SK-N-DZ (cell line): Measurements from ENCODE around the gene SIPA1L2. TPM values are rescaled to one million over a fixed set of nuclear protein-coding genes. Genes with fewer than 3 reads are reported as not detected.
A peak's percentile ranks its signal among the peaks of the same experiment; 100 is the strongest.

Source experiments
- DNase-seq: peaks from one replicate; pipeline ENCODE4 v3.0.0-alpha.2; 2015; ENCODE audit warnings: low spot score
- polyA plus RNA-seq, 2 experiments: library from polyadenylated mRNA; depleted of rRNA; stranded (reverse); fragments of >200 nt; gene quantifications; 2 replicates each; pipeline ENCODE4 v1.2.3, GENCODE V29; 2014

SIPA1L2 gene, protein sequence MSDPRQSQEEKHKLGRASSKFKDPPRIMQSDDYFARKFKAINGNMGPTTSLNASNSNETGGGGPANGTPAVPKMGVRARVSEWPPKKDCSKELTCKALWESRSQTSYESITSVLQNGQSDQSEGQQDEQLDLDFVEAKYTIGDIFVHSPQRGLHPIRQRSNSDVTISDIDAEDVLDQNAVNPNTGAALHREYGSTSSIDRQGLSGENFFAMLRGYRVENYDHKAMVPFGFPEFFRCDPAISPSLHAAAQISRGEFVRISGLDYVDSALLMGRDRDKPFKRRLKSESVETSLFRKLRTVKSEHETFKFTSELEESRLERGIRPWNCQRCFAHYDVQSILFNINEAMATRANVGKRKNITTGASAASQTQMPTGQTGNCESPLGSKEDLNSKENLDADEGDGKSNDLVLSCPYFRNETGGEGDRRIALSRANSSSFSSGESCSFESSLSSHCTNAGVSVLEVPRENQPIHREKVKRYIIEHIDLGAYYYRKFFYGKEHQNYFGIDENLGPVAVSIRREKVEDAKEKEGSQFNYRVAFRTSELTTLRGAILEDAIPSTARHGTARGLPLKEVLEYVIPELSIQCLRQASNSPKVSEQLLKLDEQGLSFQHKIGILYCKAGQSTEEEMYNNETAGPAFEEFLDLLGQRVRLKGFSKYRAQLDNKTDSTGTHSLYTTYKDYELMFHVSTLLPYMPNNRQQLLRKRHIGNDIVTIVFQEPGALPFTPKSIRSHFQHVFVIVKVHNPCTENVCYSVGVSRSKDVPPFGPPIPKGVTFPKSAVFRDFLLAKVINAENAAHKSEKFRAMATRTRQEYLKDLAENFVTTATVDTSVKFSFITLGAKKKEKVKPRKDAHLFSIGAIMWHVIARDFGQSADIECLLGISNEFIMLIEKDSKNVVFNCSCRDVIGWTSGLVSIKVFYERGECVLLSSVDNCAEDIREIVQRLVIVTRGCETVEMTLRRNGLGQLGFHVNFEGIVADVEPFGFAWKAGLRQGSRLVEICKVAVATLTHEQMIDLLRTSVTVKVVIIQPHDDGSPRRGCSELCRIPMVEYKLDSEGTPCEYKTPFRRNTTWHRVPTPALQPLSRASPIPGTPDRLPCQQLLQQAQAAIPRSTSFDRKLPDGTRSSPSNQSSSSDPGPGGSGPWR (N-terminal part only)
- polyA plus RNA-seq (2014; cell fraction: cytosol; rRNA removed) = 10.6 and 12.1 TPM in 2 replicates
- polyA plus RNA-seq (2014; cell fraction: nucleus; rRNA removed) = 12.2 and 15.1 TPM in 2 replicates

DNA sequence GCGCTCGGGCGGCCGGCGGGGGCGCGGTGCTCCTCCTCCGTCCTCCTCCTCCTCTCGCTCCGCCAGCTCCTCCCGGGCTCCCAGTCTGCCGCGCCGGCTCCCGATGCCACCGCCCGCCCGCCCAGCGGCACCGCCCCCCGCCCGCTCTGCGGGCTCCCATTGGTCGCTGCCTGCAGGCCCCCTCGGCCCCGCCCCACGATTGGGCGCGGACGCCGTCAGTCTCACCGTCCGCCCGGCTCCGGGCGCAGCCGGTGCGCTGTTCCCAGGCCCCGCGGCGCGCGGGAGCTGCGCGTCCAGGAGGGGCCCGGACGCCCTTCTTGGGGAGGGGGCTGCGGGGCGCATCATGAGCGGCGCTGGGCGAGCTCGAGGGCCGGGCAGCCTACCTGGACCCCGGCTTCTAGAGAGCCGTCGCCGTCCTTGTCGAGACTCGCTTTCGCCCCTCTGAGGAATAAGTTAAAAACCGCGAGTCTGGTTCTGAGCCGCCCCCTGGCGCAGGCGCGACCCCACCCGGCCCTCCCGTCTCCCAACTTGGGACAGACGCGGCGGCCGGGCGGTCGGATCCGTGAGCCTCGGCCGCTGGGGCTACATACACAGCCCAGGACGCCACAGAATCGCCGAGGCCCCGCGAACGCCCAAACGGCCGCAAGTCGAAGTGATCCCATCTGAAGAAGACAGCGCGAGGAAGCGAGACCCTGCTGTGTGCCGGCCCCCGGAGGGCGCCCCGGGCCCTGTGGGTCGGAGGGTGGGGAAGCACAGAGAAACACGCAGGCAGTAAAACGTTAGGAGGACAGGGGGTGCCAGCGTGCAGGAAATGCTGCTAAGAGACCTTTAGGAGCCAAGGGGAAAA is at the start of gene SIPA1L2:
Gene SIPA1L2, minus strand, starts transcription at position 87 of the 847 bp plus-strand sequence. CDS start 114,794 bp downstream, outside the sequence.
- DNase-seq = peak; percentile 92

DNA sequence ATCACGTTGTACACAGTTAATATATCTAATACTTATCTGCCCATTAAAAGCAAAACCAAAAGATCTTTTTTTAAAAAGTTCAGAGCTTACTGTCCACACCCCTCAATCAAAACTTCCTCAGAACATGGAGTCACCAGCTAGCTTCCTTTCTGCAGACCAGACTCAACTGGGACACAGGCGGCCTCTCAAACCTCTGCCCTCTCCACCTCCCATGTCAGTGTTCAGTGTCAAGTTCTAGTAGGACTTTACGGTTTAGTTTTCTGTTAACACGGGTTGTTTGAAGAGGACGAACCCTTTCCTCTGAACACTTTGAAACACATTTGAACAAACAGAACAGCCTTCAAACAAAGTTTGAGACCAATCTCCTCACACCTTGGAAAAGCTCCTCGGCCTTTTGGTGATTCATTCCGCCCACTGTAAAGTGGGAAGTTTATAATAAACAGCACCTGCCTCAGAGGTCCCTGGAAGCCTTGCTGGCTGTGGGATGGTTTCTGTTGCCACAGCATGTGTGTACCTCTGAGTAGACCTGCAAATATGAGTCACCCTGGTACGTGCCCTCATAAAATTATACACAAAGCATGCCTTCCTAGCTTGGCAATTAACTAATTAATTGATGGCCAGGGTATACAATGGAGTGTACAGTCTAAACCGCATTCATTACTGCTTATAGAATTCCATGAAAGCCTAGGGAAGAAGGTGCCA is 48.4 kb upstream of the SIPA1L2 start:
- no peak for DNase-seq

DNA sequence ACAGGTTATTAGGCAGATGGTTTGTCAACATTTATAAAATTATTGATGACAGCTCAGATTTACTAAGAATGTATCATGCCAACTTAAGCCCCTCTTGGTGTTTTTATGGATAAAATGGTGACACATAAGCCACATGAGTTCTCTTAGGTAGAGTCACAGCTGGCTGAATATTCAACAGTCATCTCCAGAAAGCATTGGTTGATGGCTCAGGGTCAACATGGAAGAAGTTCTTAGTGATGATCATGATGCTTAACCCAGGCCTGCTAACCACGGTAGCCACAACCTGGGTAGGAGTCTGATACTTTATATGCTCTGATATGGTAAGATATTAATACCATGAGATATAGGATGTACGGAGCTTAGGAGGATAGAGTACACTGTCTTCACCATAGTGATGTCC is 46.4 kb upstream of the SIPA1L2 start:
- no peak for DNase-seq

DNA sequence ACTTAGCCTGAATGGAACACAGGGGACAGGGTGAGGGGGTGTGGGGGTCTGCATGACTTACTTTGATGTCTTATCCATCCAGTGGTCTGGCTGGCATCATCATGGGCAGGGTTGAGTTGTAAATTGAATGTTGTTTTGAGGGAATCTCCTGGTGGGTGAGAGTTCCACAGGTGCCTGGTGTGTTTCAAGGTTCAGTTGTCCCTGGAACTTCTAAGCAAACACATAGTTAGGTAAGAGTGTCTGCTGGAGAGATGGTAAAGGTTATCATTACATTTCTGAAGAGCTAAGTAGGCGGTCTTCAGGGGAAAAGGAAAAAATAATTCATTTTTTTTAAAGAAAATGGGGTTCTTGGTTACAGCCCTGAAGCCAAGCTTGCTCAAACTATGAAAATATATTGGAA is 46.0 kb upstream of the SIPA1L2 start:
- no peak for DNase-seq

DNA sequence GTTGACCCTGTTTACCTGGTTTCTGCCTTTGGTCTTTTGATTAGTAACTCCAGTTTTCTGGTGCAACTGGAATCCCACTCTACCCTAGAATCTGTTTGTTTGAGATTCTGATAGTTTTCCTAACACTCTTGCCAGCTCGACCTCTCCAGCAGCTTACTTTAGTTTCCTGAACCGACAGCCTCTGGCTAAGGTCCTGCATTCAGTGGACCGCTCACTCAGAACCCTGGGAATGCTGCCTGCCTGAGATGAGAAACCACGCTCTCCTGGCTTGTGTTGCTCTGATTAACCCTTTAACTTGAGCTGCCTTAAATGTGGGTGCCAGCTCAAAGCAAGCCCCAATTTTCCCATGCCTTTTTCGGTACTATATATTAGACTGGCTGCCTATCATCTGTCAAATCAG is 45.3 kb upstream of the SIPA1L2 start:
- no peak for DNase-seq

DNA sequence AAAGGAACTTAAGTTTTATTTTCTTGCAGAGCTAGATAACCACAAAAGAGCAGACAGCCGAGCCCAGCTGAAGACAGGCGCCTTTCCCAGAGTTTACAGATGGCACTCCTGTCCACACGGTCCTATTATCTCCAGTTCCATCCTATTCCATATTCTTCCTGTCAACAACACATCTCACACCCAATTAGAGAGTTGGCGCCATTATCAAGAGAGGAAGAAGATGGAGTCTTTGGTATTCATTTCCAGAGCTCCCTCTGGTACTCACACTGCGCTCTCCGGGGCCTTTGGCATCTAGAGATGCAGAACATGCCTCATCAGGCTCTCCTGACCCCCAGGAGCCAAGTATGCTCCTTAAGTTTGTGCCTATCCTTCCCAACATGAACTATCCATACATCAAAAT is 43.3 kb upstream of the SIPA1L2 start:
- no peak for DNase-seq

DNA sequence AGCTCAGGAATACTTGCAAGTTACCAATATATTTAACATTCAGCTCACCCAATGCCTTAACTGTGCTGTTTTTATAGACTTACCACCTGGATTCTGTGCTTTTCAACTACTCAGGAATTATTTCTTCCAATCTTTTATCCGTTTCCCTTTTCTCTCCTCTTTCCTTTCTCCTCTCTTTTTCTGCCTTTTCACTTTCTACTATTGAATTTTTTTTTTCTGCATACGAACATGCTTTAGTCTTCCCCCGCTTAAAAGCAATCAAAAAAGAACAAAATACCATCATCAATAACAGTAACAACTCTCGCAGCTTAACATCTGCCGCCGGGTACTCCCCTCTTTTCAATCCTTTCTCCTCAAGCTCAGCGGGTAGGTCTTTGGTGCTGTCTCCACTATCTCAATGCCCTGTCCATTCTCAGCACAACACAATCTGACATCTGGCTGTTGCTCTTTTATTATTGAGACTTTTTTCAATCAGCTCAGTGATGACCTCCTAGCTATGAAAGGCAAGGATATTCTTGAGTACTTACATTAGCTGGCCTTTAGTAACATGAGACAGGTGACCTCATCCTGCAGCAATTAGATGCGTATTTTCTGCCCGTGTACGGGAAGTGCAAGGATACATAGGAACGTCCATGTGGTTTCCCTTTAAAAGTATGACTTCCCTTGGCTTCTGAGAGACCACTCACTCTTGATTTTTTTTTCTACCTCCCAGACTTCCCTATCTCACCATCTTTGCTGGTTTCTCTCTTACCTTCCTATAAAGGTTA is 40.2 kb upstream of the SIPA1L2 start:
- peak; percentile 69 for DNase-seq

DNA sequence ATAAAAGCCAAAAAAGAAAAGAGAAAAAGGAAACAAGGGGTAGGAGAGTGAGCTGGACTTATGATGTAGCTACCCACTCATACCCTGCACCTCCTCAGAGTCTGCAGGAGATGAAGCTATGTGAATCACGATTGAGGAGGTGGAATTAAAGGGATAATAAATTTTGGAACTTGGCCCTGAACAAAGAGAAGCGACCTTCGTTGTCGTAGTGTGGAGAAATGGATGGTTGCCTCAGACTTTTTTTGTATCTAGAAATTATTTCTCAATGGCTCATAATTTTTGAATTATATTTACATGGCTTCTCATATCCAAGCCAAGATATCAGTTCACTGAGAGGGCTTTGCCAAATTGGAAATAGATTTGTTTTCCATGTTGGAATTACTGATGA is 37.8 kb upstream of the SIPA1L2 start:
- no peak for DNase-seq

DNA sequence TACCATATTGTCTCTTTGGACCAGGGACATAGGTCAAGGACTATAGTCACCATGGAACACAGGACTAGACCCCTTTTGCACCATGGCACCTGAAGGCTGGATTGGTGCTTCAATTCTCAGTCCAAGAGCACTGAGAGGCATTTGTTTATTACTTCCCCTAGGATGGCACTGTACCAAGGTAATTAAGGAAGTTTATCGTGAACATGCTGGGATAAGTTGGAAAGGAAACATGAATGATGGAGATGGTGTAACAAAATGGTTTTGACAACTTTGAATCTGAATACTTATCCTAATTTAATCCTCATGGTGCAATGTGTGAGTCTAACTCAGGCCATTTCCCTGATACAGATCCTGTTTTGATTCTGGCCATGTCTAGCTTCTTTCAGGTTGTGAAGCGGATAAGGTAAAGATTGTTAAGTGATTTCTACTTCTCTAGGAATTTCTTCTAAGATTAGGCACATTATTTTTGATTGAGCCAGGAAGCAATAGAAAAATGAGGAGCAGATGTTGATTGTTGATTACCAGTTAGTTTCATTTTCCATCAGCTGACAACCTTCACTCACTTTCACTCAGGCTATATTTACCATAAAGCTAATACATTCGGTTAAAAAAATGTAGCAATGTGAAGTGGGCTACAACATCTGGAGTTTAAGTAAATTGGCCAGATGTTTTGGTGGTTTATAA is 37.3 kb upstream of the SIPA1L2 start:
- DNase-seq = no peak

- DNase-seq = no peak
Observed at GRCh38 chr1:232664844-232665777, 35.2 kb upstream of the SIPA1L2 start.

- DNase-seq = no peak
Observed at GRCh38 chr1:232662910-232663309, 33.0 kb upstream of the SIPA1L2 start.

- DNase-seq = no peak
Observed at GRCh38 chr1:232658386-232658785, 28.5 kb upstream of the SIPA1L2 start.

DNA sequence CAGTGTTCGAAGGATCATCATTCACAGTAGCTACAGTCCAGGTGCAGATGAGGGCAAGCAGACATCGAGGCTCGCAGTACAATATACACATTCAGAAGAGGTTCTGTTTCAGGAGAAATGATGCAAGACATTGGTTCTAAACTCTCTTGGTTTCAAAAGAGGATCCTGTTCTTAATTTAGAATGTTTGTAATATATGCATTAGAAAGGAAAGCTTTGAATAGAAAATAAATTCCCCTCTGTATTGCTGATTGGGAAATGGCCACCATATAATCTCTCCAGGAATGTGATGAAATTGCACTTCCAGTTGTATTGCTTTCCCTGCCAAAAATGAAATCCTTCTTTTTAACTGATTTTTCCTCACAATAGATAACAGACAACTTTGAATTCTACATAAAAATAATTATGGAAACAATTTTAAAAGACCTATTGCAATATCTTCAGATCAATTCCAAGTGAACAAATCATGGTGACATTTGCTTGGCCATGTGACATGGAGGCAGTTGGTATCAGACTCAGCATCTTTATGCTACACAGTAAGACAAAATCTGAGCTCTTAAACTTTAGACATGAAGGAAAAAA is 27.6 kb upstream of the SIPA1L2 start:
- no peak for DNase-seq

- DNase-seq = no peak
Observed at GRCh38 chr1:232655746-232656085, 25.8 kb upstream of the SIPA1L2 start.

DNA sequence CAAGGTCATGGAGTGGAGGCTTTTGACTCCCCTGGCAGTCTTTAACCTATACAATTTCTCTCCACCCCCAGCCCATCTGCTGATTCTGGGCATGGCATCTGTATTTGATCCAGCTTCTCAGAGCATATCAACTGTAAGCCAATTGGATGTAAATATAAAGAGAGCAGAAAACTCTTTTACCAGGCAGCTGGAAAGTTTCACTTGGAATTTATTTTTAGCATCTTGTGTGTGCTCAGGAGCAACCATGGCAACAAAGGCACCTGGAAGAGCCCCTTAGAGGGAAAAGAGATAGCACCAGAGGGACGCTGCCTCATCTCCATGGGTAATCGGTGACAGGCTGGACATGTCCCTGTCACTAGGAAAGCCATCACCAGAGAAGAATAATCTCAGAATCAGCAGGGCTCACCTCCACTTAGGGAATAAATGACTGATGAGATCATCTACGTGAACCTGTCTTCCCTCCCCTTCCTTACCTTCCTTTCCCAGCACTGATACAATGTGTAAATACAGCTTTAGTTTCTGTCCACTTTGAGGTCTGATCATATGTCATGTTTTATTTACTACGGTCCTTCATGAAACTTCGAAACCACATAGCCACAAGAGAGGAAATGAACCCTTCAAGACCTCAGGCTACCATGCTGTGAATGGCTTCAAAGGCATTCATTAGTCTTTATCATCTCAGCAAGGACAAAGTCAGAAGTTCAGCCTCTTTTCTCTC is 25.3 kb upstream of the SIPA1L2 start:
- peak; percentile 45 for DNase-seq

DNA sequence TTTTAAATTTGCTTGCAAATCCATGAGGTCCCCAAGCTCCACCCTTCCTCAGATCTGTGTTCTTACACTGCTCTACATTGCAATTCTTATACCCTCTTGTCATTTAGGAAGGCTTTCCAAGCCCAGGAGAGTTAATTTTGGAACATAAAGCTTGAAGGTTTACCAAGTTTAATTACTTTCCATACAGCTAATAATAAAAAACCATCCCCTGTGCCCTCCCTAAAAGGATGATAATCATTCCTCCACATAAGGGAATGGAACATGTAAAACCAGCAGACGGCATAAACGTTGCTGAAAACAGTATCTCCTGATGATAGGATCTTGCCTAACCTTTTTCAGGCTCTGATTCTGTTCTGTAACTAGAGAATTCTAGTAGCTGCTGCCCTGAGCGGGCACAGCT is 23.9 kb upstream of the SIPA1L2 start:
- DNase-seq = no peak

DNA sequence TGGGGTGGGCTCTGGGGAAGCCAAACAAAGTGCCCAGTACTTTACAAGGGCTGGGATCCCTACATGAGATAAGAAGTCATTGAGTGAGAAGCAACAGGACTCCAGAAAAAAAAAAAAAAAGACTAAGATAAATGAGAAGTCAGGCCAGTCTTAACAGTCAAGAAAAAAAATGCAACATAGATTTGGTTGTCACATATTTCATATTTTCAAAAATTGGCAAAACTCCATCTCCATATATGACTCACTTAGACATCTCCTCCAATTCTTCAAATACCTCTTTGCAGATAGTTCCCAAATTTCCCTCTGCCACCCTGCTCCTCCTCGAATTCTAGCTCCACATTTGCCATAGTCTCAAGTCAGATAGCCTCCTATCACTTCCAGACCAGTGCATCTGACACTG is 20.9 kb upstream of the SIPA1L2 start:
- no peak for DNase-seq
